Measurements from ENCODE around the gene HECW1.
"Not testable (repeated sequence)": the region's sequence is repeated elsewhere in the genome, so short reads cannot be mapped to it uniquely, and the experiment has no call there.

HECW1 gene

GRCh38 chr7:43537765-43538403 lies 425.4 kb downstream of the HECW1 start:
- DNase-seq (ENCODE audit: low spot score): no peak

GRCh38 chr7:43538404-43538771 lies 425.9 kb downstream of the HECW1 start:
- DNase-seq (ENCODE audit: low spot score): no peak

- no peak for DNase-seq (ENCODE audit: low spot score)
These were observed 428.0 kb downstream of the HECW1 start for GRCh38 chr7:43540471-43540870.

GRCh38 chr7:43542716-43543115 lies 430.3 kb downstream of the HECW1 start:
- DNase-seq (ENCODE audit: low spot score): no peak

GRCh38 chr7:43546231-43546630 lies 433.8 kb downstream of the HECW1 start:
- DNase-seq (ENCODE audit: low spot score): no peak

- no peak for DNase-seq (ENCODE audit: low spot score)
These were observed 438.0 kb downstream of the HECW1 start for GRCh38 chr7:43550427-43550826.

- DNase-seq (ENCODE audit: low spot score): no peak
These were observed 439.7 kb downstream of the HECW1 start for GRCh38 chr7:43552122-43552521.

- no peak for DNase-seq (ENCODE audit: low spot score)
These were observed 441.6 kb downstream of the HECW1 start for GRCh38 chr7:43553999-43554398.

- DNase-seq (ENCODE audit: low spot score): peak; percentile 26
These were observed 442.0 kb downstream of the HECW1 start for GRCh38 chr7:43554423-43554822.

GRCh38 chr7:43557831-43558495 lies 445.5 kb downstream of the HECW1 start:
- no peak for DNase-seq (ENCODE audit: low spot score)

GRCh38 chr7:43559171-43559945 lies 446.9 kb downstream of the HECW1 start:
- DNase-seq (ENCODE audit: low spot score): no peak

GRCh38 chr7:43559946-43560335 lies 447.5 kb downstream of the HECW1 start:
- DNase-seq (ENCODE audit: low spot score): no peak

- no peak for DNase-seq (ENCODE audit: low spot score)
These were observed 448.4 kb downstream of the HECW1 start for GRCh38 chr7:43560742-43561330.

- DNase-seq (ENCODE audit: low spot score): no peak
These were observed 449.9 kb downstream of the HECW1 start for GRCh38 chr7:43562383-43562782.

GRCh38 chr7:43565786-43566185 lies 453.3 kb downstream of the HECW1 start:
- no peak for DNase-seq (ENCODE audit: low spot score)

- no peak for DNase-seq (ENCODE audit: low spot score)
These were observed 456.1 kb downstream of the HECW1 start for GRCh38 chr7:43568529-43568928.

- DNase-seq (ENCODE audit: low spot score): no peak
These were observed 457.0 kb downstream of the HECW1 start for GRCh38 chr7:43569424-43569823.

GRCh38 chr7:43570688-43571365 lies 458.4 kb downstream of the HECW1 start:
- no peak for DNase-seq (ENCODE audit: low spot score)

- DNase-seq (ENCODE audit: low spot score): peak; percentile 34
These were observed 460.1 kb downstream of the HECW1 start for GRCh38 chr7:43572516-43573049.

- DNase-seq (ENCODE audit: low spot score): not testable (repeated sequence)
These were observed 461.4 kb downstream of the HECW1 start for GRCh38 chr7:43573832-43574231.

GRCh38 chr7:43575506-43575905 lies 463.1 kb downstream of the HECW1 start:
- no peak for DNase-seq (ENCODE audit: low spot score)

GRCh38 chr7:43576241-43576640 lies 463.8 kb downstream of the HECW1 start:
- no peak for DNase-seq (ENCODE audit: low spot score)

Measured in CD4-positive, alpha-beta T cell treated with Interleukin-6 at 100 ng/mL for 8 hours (primary cell).